GM19240 (cell line): ENCODE measurements around the gene SNX4.
A peak's percentile ranks its signal among the peaks of the same experiment; 100 is the strongest.

Experiments
- DNase-seq: peaks from one replicate; pipeline ENCODE4 v3.0.0; 2011; ENCODE audit warnings: low spot score; ENCODE audit not compliant: insufficient read length

SNX4 gene

GRCh38 chr3:125462722-125463299, 57.2 kb downstream of the SNX4 start:
- no peak for DNase-seq

GRCh38 chr3:125461896-125462295, 58.1 kb downstream of the SNX4 start:
- no peak for DNase-seq

- no peak for DNase-seq
Measured at GRCh38 chr3:125460233-125460632, 59.8 kb downstream of the SNX4 start.

GRCh38 chr3:125443923-125444322, 76.1 kb downstream of the SNX4 start:
- no peak for DNase-seq

GRCh38 chr3:125442506-125442905, 77.5 kb downstream of the SNX4 start:
- no peak for DNase-seq

- DNase-seq = no peak
Measured at GRCh38 chr3:125440970-125441369, 79.0 kb downstream of the SNX4 start.

- DNase-seq = no peak
Measured at GRCh38 chr3:125440559-125440955, 79.4 kb downstream of the SNX4 start.

- peak; percentile 19 for DNase-seq
Measured at GRCh38 chr3:125437631-125438435, 82.2 kb downstream of the SNX4 start.

- DNase-seq = no peak
Measured at GRCh38 chr3:125436921-125437320, 83.1 kb downstream of the SNX4 start.

- no peak for DNase-seq
Measured at GRCh38 chr3:125435231-125435630, 84.8 kb downstream of the SNX4 start.

GRCh38 chr3:125434582-125435011, 85.4 kb downstream of the SNX4 start:
- DNase-seq = no peak

GRCh38 chr3:125433611-125434041, 86.4 kb downstream of the SNX4 start:
- DNase-seq = no peak

GRCh38 chr3:125433091-125433534, 86.9 kb downstream of the SNX4 start:
- no peak for DNase-seq

- no peak for DNase-seq
Measured at GRCh38 chr3:125431912-125432790, 87.9 kb downstream of the SNX4 start.

- no peak for DNase-seq
Measured at GRCh38 chr3:125431391-125431790, 88.6 kb downstream of the SNX4 start.

GRCh38 chr3:125428216-125428830, 91.7 kb downstream of the SNX4 start:
- DNase-seq = no peak

GRCh38 chr3:125418306-125418705, 101.7 kb downstream of the SNX4 start:
- no peak for DNase-seq

GRCh38 chr3:125416235-125416634, 103.8 kb downstream of the SNX4 start:
- no peak for DNase-seq

- no peak for DNase-seq
Measured at GRCh38 chr3:125414669-125415068, 105.3 kb downstream of the SNX4 start.

- no peak for DNase-seq
Measured at GRCh38 chr3:125410922-125411321, 109.1 kb downstream of the SNX4 start.

- no peak for DNase-seq
Measured at GRCh38 chr3:125406070-125406469, 113.9 kb downstream of the SNX4 start.
